ENCODE measurements around the gene RFC4.

- no peak for TF ChIP-seq EZH2 (IDR thresholded peaks at IDR 0.05; ENCODE audit: borderline replicate concordance, low read depth, low read length, severe bottlenecking)
- TF ChIP-seq, protein P1, sequence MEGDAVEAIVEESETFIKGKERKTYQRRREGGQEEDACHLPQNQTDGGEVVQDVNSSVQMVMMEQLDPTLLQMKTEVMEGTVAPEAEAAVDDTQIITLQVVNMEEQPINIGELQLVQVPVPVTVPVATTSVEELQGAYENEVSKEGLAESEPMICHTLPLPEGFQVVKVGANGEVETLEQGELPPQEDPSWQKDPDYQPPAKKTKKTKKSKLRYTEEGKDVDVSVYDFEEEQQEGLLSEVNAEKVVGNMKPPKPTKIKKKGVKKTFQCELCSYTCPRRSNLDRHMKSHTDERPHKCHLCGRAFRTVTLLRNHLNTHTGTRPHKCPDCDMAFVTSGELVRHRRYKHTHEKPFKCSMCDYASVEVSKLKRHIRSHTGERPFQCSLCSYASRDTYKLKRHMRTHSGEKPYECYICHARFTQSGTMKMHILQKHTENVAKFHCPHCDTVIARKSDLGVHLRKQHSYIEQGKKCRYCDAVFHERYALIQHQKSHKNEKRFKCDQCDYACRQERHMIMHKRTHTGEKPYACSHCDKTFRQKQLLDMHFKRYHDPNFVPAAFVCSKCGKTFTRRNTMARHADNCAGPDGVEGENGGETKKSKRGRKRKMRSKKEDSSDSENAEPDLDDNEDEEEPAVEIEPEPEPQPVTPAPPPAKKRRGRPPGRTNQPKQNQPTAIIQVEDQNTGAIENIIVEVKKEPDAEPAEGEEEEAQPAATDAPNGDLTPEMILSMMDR (IDR thresholded peaks at IDR 0.05; ENCODE audit: borderline replicate concordance, extremely low read depth, low read length, poor library complexity, severe bottlenecking): no peak
Observed at GRCh38 chr3:186782542-186783057, 23.7 kb downstream of the RFC4 start.

All from DND-41 (cell line).